Neural progenitor cell (in vitro differentiated cells): ENCODE results near the gene SRGAP3. TPM values are rescaled to one million over a fixed set of nuclear protein-coding genes. Genes with fewer than 3 reads are reported as not detected.

Source experiments
- DNase-seq: peaks from one replicate; pipeline ENCODE4 v3.0.0-alpha.2; 2016; ENCODE audit warnings: low spot score
- H2AFZ ChIP-seq: fragments of 200-600 bp; sonication (generic); replicated peaks from 2 replicates; pipeline ENCODE4 v1.6.1; 2016; ENCODE audit warnings: antibody characterized with exemption
- H3F3A ChIP-seq: fragments of 200-600 bp; sonication (generic); 2 replicates; pipeline ENCODE4 v1.6.1; 2016; ENCODE audit warnings: antibody characterized with exemption, low read depth
- H3K27ac ChIP-seq: fragments of 200-600 bp; sonication (generic); 2 replicates; pipeline ENCODE4 v1.5.1; 2016; ENCODE audit warnings: mild to moderate bottlenecking
- H3K27me3 ChIP-seq: fragments of 200-600 bp; sonication (generic); 2 replicates; pipeline ENCODE4 v1.6.1; 2016; ENCODE audit warnings: mild to moderate bottlenecking, moderate library complexity
- H3K36me3 ChIP-seq: fragments of 200-600 bp; sonication (generic); 2 replicates; pipeline ENCODE4 v1.5.1; 2016
- H3K4me1 ChIP-seq: fragments of 200-600 bp; sonication (generic); 2 replicates; pipeline ENCODE4 v1.6.1; 2016; ENCODE audit warnings: mixed run types
- H3K4me2 ChIP-seq: fragments of 200-600 bp; sonication (generic); 2 replicates; pipeline ENCODE4 v1.6.1; 2016
- H3K4me3 ChIP-seq: fragments of 200-600 bp; sonication (generic); 2 replicates; pipeline ENCODE4 v1.5.1; 2016
- H3K79me2 ChIP-seq: fragments of 200-600 bp; sonication (generic); 2 replicates; pipeline ENCODE4 v1.6.1; 2016; ENCODE audit warnings: low read depth
- H3K9ac ChIP-seq: fragments of 200-600 bp; sonication (generic); 2 replicates; pipeline ENCODE4 v1.6.1; 2016
- H3K9me3 ChIP-seq: fragments of 200-600 bp; sonication (generic); 2 replicates; pipeline ENCODE4 v1.5.1; 2016; ENCODE audit warnings: low read depth
- H4K20me1 ChIP-seq: fragments of 200-600 bp; sonication (generic); 2 replicates; pipeline ENCODE4 v1.6.1; 2016; ENCODE audit warnings: low read depth
- H3K27ac Mint-ChIP-seq: 3 replicates; pipeline ENCODE4 v1.8.0; 2021; ENCODE audit warnings: mixed read lengths
- H3K27me3 Mint-ChIP-seq: 2 replicates; pipeline ENCODE4 v1.8.0; 2022; ENCODE audit warnings: low read depth, mild to moderate bottlenecking, inconsistent platforms, moderate library complexity, mixed read lengths; ENCODE audit not compliant: insufficient read depth
- H3K36me3 Mint-ChIP-seq: 3 replicates; pipeline ENCODE4 v1.8.0; 2021; ENCODE audit warnings: mixed read lengths
- H3K4me1 Mint-ChIP-seq: 3 replicates; pipeline ENCODE4 v1.8.0; 2021; ENCODE audit warnings: mixed read lengths
- H3K4me3 Mint-ChIP-seq: 3 replicates; pipeline ENCODE4 v1.8.0; 2021; ENCODE audit warnings: mild to moderate bottlenecking, moderate library complexity, mixed read lengths
- H3K9me3 Mint-ChIP-seq: 3 replicates; pipeline ENCODE4 v1.8.0; 2020; ENCODE audit warnings: mixed read lengths
- EZH2 ChIP-seq: fragments of 200-600 bp; sonication (generic); IDR thresholded peaks from 2 replicates; pipeline ENCODE4 v1.6.1; 2017; ENCODE audit warnings: antibody characterized with exemption, mild to moderate bottlenecking, moderate library complexity
- EZH2phosphoT487 ChIP-seq: fragments of 200-600 bp; sonication (generic); IDR thresholded peaks from 2 replicates; pipeline ENCODE4 v1.6.1; 2017; ENCODE audit warnings: antibody characterized with exemption
- total RNA-seq: library from RNA; depleted of rRNA; stranded (reverse); fragments of >200 nt; gene quantifications from 2 replicates; pipeline ENCODE4 v1.2.3, GENCODE V29; 2015; ENCODE audit warnings: low replicate concordance
- TF ChIP-seq, protein P1 (sequence below): fragments of 200-600 bp; sonication (generic); IDR thresholded peaks from 2 replicates; pipeline ENCODE4 v1.5.1; 2017; ENCODE audit warnings: antibody characterized with exemption, mild to moderate bottlenecking

SRGAP3 gene
- total RNA-seq, 1 donor from 2014 or later: 59.3 TPM

DNA sequence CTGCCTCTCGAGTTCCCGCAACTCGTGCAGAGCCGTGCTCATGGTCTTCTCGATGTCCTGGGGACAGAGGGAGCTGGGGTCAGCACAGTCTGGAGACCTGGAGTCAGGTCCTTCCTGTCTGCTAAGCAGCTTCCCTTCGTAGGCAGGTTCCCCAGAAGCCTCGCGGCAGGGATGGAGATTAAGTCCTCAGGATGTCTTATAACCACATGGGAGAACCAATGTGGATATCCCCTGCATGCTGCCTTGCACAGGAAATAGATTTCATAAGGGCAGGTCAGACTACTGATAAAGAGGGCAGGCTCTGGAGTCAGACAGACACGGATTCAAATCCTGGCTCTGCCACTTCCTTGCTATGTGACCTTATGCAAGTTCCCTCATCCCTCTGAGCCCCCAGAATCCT lies 263.6 kb downstream of the SRGAP3 start:
- no peaks in the 10 kb centered on the region for H3K9me3 ChIP-seq
- H3K4me1 Mint-ChIP-seq: peaks cover 28% of the 10 kb centered on the region
- H3K9ac ChIP-seq: no peak overlapping the region
- peaks cover 7% of the 10 kb centered on the region for H3F3A ChIP-seq
- no peak overlapping the region for H3K27ac ChIP-seq
- TF ChIP-seq EZH2: no peak
- TF ChIP-seq, protein P1, sequence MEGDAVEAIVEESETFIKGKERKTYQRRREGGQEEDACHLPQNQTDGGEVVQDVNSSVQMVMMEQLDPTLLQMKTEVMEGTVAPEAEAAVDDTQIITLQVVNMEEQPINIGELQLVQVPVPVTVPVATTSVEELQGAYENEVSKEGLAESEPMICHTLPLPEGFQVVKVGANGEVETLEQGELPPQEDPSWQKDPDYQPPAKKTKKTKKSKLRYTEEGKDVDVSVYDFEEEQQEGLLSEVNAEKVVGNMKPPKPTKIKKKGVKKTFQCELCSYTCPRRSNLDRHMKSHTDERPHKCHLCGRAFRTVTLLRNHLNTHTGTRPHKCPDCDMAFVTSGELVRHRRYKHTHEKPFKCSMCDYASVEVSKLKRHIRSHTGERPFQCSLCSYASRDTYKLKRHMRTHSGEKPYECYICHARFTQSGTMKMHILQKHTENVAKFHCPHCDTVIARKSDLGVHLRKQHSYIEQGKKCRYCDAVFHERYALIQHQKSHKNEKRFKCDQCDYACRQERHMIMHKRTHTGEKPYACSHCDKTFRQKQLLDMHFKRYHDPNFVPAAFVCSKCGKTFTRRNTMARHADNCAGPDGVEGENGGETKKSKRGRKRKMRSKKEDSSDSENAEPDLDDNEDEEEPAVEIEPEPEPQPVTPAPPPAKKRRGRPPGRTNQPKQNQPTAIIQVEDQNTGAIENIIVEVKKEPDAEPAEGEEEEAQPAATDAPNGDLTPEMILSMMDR: no peak
- H3K4me1 ChIP-seq: no peaks in the 10 kb centered on the region
- no peak overlapping the region for H2AFZ ChIP-seq
- H3K36me3 Mint-ChIP-seq: peaks cover 6% of the 10 kb centered on the region
- H3K4me3 ChIP-seq: no peak overlapping the region
- H3K9me3 Mint-ChIP-seq: peaks cover under 1% of the 10 kb centered on the region
- no peak overlapping the region for H3K4me2 ChIP-seq
- no peak for DNase-seq
- no peaks in the 10 kb centered on the region for H4K20me1 ChIP-seq
- peaks cover 7% of the 10 kb centered on the region for H3K27me3 Mint-ChIP-seq
- no peaks in the 10 kb centered on the region for H3K36me3 ChIP-seq
- no peaks in the 10 kb centered on the region for H3K27me3 ChIP-seq
- no peak overlapping the region for H3K4me3 Mint-ChIP-seq
- no peaks in the 10 kb centered on the region for H3K79me2 ChIP-seq
- no peak overlapping the region for H3K27ac Mint-ChIP-seq

DNA sequence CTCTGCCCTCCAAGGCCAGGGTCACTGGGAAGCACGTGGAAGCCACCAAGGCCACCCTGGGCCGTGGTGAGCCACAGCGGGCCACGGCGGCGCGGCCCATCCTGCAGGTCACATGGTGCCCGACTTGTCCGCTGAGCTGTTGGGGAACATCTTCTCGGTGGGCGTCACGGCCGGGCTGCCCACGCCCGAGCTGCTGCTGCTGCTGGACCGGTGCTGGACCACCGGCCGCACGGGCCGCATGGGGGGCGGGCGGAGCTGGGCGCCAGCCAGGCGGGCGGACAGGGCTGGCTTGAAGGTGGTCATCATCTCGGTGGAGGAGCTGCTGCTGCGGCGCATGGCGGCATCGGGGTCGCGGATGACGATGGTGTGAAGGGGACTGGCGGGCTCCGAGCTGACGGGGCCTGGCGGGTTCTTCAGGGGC lies 264.0 kb downstream of the SRGAP3 start:
- peaks cover 33% of the 10 kb centered on the region for H3K4me1 Mint-ChIP-seq

DNA sequence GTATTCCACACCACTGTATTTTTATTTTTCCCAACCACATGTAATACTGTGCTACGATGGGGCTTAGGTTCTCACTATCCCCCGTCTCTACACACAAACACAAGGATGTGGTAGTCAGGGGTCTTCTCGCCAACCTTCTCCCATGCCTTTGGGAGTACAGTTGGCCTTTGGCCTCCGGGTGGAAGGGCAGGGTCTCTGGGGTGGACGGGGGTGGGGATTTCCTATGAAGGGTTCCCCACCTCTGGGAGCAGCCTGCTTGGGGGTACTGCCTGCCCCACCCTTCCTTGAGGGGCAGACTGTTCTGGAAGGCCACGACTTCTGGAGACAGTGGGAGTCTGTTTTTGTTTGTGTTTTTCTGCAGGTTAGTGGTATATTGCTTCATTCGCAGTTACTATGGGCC lies 264.9 kb downstream of the SRGAP3 start:
- Histone ChIP-seq H3K4me2 (no peak overlapping the region), H3K27me3 (no peaks in the 10 kb centered on the region), H3K9me3 (no peaks in the 10 kb centered on the region), H4K20me1 (no peaks in the 10 kb centered on the region), H2AFZ (no peak overlapping the region), H3K27ac (no peak overlapping the region), H3F3A (peaks cover 7% of the 10 kb centered on the region), H3K79me2 (no peaks in the 10 kb centered on the region), H3K36me3 (no peaks in the 10 kb centered on the region), H3K4me1 (no peaks in the 10 kb centered on the region), H3K4me3 (no peak overlapping the region), H3K9ac (no peak overlapping the region)
- H3K9me3 Mint-ChIP-seq: peaks cover 6% of the 10 kb centered on the region
- H3K36me3 Mint-ChIP-seq: peaks cover 2% of the 10 kb centered on the region
- H3K4me1 Mint-ChIP-seq: peaks cover 31% of the 10 kb centered on the region
- H3K27me3 Mint-ChIP-seq: peaks cover 7% of the 10 kb centered on the region
- TF ChIP-seq EZH2 (no peak), EZH2phosphoT487 (no peak)
- TF ChIP-seq, protein P1: no peak
- no peak overlapping the region for H3K4me3 Mint-ChIP-seq
- no peak for DNase-seq
- no peak overlapping the region for H3K27ac Mint-ChIP-seq

More for the DNA sequence above, 264.0 kb downstream of the SRGAP3 start:
- H3K36me3 ChIP-seq: no peaks in the 10 kb centered on the region
- H3K27ac ChIP-seq: no peak overlapping the region
- peaks cover 7% of the 10 kb centered on the region for H3K27me3 Mint-ChIP-seq
- H3K36me3 Mint-ChIP-seq: peaks cover 6% of the 10 kb centered on the region
- no peaks in the 10 kb centered on the region for H3K4me1 ChIP-seq
- no peaks in the 10 kb centered on the region for H4K20me1 ChIP-seq
- no peak for TF ChIP-seq EZH2phosphoT487
- TF ChIP-seq, protein P1: no peak
- TF ChIP-seq EZH2: no peak
- H3K9me3 Mint-ChIP-seq: peaks cover 4% of the 10 kb centered on the region
- no peak overlapping the region for H3K27ac Mint-ChIP-seq
- H3K27me3 ChIP-seq: no peaks in the 10 kb centered on the region
- peaks cover 7% of the 10 kb centered on the region for H3F3A ChIP-seq
- DNase-seq: no peak
- no peak overlapping the region for H3K4me2 ChIP-seq
- H3K4me3 ChIP-seq: no peak overlapping the region
- no peaks in the 10 kb centered on the region for H3K79me2 ChIP-seq
- H2AFZ ChIP-seq: no peak overlapping the region
- no peak overlapping the region for H3K4me3 Mint-ChIP-seq
- no peak overlapping the region for H3K9ac ChIP-seq
- H3K9me3 ChIP-seq: no peaks in the 10 kb centered on the region
